Stimulated activated CD8-positive, alpha-beta memory T cell treated with anti-CD3 and anti-CD28 coated beads, Interleukin-4, amount 100 ng/mL, for 4 hours (primary cell): Measurements from ENCODE around the gene TGFBR3.
"Not testable (repeated sequence)": the region's sequence is repeated elsewhere in the genome, so short reads cannot be mapped to it uniquely, and the experiment has no call there.

Experiments used
- DNase-seq, 2 donors: peaks; one replicate each; pipeline ENCODE4 v3.0.0-alpha.2; 2020; ENCODE audit warnings: low read depth in 2 of 2, low spot score in 1 of 2

The TGFBR3 gene

DNA sequence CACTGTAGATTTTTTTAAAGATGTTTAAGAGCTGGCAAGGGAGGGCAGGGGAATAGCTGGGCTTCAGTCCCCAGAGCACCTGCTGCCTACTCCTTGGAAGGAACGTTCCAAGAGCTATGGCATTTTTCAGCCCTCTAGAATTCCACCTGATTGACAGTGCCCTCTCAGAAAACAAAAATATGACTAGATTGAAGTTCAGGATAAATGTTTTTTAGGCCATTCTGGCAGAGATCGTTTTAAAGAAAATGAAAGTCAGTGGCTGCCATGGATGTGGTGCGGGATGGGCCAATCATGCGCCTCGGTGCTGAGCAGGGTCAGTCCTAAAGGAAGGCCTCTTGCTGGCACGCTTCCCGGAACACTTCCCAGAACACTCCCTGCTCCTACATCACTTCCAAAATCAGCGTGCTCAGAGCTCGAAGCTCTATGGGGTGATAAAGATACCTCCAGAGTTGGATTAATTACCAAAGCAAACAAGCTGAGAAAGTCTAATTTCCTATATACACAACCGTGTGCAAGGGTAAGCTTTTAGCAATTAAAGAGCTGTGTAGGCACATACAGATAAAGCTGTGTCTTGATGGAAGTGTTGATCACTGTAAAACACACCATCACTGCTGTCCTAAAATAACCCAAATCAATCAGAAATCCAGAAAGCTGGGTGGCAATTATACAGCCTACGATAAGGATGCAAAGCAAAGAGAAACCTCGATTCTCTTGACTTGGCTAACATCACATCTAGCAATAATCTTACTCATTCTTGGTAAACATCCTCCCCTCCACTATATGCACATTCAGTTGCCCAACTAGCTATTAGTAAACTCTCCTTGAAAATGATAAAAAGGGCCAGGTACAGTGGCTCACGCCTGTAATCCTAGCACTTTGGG is 34.6 kb downstream of the TGFBR3 start:
- DNase-seq, result no peak

- no peak for DNase-seq
These were observed 35.2 kb downstream of the TGFBR3 start for GRCh38 chr1:91850708-91851107.

- DNase-seq, result no peak
These were observed 38.1 kb downstream of the TGFBR3 start for GRCh38 chr1:91847851-91848250.

GRCh38 chr1:91846639-91847013 is 39.3 kb downstream of the TGFBR3 start:
- no peak for DNase-seq

GRCh38 chr1:91846007-91846638 is 39.8 kb downstream of the TGFBR3 start:
- DNase-seq, result no peak

DNA sequence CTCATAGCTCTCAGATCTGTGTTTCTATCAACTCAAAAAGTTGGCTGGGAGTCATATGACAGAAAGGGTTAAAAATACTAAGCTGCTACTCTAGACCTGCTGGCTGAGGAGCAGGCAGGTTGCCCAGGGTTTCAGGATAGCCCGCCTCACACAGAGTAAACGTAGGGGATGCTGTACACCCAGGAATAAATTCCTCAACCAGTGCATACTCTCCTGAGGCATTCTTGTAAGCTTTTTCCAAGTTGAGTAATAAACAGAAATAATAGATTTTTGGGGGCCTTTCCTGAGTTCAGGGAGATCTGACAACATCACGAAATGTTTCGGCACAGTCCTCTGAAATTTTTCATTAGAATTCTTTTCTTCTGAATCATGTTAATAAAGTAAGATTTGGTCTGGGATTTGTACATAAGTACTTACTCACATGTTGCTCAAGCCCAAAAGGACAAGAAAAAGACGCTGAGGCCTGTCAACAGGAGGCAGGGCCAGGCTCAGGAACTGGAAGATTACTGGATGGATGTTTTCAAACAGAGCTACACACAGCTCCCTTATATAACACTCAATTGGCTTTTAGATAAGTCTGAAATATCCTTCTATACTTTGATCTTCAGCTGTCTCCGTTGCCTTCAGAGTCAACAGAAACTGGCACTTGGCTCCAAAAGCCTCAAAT is 41.0 kb downstream of the TGFBR3 start:
- no peak for DNase-seq

- no peak for DNase-seq
These were observed 42.1 kb downstream of the TGFBR3 start for GRCh38 chr1:91843843-91844242.

DNA sequence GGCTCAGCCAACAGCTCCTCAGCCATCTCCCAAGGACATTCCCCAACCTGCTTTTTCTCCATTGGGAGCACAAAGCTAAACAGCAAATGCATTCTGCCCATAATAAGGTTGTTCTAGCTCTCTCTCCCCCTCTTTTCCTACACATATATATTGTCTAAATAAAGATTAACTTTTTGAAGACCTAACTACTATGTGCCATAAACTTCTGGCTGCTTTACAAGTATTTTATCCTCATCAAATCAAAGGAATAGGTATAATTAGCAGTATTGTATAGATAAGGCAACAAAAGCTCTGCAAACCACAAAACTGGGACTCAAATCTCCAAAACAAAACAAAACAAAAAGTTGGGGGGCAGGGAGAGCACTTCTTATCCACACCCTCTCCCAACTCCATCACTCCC is 43.4 kb downstream of the TGFBR3 start:
- DNase-seq, result no peak

DNA sequence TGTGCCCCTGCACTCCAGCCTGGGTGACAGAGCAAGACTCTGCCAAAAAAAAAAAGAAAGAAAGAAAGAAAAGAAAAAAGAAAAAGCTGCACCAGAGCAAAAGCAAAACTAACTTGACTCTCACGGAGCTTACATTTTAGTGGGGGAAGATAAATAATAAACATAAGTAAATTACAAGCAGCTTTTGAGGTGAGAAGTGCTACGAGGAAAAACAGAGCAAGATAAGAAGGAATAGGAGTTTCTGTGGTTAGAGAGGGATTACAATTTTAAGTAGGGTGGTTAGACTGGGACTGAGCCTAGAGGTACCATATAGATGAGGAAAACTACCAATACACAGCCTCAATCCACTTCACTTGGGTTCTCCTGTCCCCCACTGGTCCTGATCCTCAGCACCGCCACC is 43.9 kb downstream of the TGFBR3 start:
- DNase-seq, result no peak

GRCh38 chr1:91840276-91840675 is 45.7 kb downstream of the TGFBR3 start:
- DNase-seq, result not testable (repeated sequence)

- no peak for DNase-seq
These were observed 49.5 kb downstream of the TGFBR3 start for GRCh38 chr1:91836331-91837040.

GRCh38 chr1:91835087-91835521 is 50.8 kb downstream of the TGFBR3 start:
- DNase-seq, result no peak

DNA sequence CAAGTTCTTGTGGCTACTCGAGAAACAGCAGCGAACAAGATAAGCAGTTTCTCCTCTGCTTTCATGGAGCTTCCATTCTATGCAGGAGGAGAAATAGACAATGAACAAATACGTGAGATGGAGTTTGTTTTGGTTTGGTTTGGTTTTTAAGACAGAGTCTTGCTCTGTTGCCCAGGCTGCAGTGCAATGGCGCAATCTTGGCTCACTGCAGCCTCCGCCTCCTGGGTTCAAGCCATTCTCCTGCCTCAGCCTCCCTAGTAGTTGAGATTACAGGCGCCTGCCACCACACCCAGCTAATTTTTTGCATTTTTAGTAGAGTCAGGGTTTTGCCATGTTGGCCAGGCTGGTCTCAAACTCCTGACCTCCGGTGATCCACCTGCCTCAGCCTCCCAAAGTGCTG is 51.4 kb downstream of the TGFBR3 start:
- not testable (repeated sequence) for DNase-seq

GRCh38 chr1:91833946-91834345 is 52.0 kb downstream of the TGFBR3 start:
- no peak for DNase-seq

DNA sequence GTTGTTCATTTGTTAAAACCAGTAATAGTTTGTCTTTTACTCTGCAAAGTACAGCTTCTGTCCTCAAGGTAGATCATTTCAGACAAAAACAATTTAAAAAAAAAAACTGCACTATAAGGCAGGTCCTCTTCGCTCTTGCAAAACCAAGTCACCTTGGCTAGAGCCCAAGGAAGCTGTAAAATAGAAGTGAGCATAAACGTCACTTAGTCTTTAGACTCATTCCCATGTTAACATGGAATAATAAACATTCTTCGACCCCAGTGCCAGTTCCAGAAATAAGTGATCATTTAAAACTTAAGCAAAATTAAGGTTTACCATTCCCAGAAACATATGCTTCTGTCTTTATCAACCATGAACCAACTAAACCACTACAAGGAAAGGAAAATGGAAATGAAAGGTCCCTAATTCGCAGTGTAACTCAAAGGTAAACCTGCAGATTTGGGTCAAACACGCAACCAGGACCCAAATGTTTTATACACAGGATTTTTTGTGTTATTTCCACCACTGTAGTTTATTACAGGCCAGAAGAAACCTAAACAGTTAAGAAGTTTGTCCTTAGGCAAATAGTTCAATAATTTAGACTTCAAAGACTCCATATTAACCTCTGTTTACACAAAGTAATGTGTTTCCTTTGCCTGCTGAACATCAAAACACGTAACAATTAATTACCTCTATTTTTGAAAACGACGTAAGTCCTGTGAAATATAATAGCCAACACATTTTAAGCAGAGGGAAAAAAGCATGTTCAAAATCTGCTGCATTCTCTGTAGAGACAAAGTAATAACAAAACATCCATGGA is 54.6 kb downstream of the TGFBR3 start:
- DNase-seq, result no peak

DNA sequence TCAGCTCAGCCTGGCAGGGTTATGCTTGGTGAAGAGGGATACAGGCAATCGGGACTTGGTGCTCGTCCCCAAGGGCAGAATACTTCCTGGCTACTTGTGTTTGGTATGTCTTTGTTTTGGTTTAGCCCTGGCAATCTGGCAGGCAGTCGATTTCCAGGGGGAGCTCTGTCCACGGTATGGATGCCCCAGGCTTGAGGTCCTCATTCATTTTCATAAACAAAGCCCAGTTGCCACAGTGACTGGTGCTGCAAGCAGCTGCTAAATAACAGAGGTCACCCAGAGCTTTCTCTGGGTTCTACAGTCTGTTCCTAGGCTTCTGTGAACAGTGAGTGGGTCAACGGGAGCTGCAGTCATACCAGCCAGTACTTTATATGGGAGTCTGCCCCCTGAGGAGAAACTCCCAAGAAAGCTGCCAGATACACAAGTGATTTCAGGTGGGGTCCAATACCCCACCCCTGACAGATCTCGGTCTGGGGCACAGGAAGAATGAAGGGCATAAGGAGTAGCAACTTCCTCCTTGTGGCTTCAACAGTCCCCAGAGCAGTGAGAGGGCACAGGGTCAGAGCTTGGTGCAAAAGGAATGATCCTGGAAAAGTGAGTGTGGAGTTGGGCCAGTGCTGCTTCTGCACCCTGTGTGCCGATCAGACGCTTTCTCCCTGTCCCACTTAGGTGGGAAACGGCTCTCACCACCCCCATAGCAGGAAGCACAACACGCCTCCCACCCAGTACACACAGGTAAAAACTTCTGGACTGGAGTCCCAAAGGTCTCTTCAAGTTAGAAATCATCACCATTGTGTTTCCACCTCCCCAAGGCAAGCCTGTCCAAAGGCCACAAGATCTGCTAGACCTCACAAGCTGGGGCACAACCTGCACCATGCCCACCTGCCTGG is 55.5 kb downstream of the TGFBR3 start:
- DNase-seq, result no peak

DNA sequence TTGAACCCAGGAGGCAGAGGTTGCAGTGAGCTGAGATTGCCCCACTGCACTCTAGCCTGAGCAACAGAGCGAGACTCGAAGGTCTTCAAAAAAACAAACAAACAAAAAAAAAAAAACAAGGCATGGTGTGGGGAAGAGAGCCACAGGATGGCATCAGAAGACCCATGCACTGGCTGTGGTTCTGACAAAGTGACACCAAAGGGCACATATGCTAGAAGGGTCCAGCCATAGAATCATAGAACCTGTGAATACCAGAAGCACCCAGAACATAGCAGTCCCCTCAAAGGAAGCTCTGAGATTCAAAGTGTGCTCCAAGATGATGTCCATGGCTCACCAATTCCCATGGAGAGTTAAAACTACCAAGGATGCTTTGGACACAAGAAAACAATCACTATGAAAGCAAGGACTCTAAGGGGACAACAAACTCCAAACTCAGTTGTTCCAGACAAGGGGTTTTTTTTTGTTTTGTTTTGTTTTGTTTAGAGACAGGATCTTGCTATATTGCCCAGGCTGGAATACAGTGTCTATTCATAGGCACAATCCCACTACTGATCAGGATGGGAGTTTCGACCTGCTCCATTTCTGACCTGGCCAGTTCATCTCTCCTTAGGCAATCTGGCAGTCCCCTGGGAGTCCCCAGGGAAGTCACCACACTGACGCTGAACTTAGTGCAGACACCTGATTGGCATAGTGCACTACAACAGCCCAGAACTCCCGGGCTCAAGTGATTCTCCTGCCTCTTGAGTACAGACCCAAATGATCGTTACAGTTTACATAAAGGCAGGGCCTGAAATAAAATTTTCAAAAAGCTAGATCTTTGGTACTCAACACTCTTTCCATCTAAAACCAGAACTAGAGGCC is 56.4 kb downstream of the TGFBR3 start:
- DNase-seq, result no peak

- no peak for DNase-seq
These were observed 57.2 kb downstream of the TGFBR3 start for GRCh38 chr1:91828583-91829281.
